Activated CD4-positive, alpha-beta T cell treated with anti-CD3 and anti-CD28 coated beads, Interleukin-2, Interleukin-6, amounts not matched to agents 100 ng/mL and 50 ng/mL, durations not matched to agents 16 hours and 8 hours (primary cell): ENCODE measurements around the gene RGS3.

Experiments used
- DNase-seq: peaks from one replicate; pipeline ENCODE4 v3.0.0-alpha.2; 2020

Gene RGS3

DNA sequence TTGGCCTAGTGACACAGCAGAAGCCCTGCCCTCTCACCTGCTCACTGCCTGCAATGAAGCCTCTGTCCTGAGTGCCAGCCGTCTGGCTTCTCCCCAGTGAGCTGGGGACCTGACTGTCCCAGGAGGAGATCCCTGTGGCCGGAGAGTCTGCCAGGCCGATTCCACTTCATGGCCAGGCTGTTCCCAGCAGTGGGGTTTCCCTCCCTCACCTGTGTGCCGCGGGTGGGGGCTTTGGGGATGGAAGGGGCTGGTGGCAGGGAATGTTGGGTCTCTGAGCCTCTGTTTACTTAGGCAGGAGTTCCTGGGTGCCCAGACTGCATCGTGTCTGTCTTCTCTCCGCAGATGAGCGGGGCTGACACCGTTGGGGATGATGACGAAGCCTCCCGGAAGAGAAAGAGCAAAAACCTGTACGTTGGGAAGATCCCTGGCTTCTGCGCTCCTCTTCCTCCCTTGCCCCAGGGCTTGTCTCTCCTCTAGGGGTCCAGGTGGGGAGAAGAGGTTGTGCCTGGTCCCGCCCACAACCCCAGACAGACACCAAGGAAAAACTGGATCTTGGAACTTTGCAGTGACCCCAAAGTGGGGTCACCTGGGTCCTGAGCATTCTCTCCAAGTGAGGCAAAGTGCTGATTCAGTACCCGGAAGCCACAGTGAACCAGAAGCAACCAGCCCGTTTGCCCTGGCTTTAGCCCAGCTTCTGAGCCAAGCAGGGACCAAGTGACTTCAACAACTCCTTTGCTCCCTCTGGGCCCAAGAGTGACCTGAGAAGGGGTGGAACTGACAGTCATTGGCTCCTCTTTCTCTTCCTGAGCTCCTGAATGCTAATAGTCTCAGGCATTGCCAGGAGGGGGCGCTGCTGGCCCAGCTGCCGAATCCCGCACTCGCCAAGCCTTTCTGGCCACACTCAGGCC is 127.7 kb downstream of the RGS3 start:
- peak; percentile 81 for DNase-seq

DNA sequence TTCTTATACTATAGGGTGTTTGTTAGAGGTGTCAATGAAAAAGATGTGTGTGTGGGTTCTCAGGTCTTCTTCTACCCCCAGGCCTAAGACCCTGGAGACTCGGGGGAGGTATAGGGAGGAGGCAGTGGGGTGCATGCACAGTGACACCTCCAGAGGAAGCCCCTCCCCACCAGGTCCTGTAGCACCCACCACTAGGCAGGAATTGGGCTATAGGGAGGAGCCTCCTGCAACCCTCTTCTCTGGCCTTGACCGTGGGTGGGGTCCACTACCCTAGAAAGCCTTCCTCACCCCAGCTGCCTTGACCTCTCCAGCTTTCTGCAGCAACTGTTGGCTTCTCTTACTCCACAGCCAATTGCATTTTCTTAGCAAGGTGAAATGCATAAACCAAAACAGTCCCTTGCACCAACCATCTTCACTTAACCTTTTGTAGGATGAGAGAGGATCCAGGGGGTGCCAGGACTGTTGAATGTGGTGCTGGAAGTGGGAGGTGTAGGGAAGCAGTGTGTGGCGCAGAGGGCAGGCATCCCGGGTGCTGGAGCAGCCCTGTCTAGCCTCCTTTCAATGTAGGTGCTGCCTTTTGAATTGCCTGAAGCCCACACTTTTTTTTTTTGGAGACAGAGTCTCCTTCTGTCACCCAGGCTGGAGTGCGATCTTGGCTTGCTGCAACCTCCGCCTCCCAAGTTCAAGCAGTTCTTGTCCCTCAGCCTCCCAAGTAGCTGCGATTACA is 128.5 kb downstream of the RGS3 start:
- DNase-seq: no peak

DNA sequence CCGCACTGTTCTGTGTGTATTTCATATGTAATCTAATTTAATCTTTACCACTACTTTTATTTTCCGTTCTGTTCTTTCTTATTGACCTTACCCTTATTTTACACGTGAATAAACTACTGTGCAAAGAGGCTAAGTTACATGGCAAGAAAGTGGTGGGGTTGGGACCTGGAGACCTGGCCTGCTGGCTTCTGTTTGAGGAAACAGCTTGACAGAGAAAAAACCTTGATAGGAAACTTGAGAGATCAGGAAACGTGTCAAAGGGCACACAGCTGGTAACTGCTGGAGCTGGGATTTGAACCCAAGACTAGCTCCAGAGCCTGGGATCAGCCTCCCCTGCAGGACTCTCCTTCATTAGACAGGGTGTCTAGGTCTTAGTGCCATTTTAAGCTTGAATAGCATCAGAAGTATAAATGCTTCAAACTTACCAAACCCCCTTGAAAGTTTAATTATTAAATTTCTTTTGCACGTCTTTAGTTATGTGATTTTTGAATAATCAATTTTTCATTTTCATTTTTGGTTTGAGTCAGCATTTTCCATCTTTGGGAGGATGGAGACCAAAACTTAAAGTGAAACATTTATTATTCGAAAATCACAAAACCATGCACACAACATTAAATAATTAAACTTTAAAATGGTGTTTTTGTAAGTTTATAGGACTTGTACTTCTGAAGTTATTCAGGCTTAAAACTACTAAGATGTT is 129.5 kb downstream of the RGS3 start:
- DNase-seq: peak; percentile 50

DNA sequence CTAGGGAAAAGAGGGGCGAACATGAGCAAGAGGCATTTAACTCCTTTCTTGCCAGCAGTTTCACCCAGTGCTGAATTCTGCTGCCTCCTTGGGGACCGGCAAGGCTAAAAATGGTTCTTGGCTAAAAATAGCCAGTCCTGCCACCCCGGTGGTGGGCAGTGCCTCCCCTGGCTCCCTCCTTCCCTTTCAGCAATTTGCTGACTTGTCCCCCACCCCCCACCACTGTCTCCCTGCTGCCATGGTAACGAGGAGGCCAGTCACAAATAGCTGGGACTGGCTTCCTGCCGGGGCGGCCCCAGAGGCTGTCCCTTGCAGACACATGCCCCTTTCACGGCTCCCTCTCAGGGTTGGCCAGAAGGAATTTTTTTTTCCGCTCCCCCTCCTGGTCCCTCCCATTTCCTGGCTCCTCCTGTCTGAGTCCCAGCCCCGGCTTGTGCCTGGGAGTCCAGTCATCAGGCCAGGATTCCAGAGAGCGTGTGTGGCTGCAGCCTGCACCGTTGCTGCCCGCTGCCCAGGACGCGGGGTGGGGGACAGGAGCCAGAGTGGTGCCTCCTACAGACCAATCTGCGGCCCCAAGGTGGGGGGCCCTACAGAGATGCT is 130.3 kb downstream of the RGS3 start:
- peak; percentile 37 for DNase-seq

- no peak for DNase-seq
Observed at GRCh38 chr9:113594484-113595299, 131.2 kb downstream of the RGS3 start.

- DNase-seq: no peak
Observed at GRCh38 chr9:113596616-113597320, 133.2 kb downstream of the RGS3 start.

DNA sequence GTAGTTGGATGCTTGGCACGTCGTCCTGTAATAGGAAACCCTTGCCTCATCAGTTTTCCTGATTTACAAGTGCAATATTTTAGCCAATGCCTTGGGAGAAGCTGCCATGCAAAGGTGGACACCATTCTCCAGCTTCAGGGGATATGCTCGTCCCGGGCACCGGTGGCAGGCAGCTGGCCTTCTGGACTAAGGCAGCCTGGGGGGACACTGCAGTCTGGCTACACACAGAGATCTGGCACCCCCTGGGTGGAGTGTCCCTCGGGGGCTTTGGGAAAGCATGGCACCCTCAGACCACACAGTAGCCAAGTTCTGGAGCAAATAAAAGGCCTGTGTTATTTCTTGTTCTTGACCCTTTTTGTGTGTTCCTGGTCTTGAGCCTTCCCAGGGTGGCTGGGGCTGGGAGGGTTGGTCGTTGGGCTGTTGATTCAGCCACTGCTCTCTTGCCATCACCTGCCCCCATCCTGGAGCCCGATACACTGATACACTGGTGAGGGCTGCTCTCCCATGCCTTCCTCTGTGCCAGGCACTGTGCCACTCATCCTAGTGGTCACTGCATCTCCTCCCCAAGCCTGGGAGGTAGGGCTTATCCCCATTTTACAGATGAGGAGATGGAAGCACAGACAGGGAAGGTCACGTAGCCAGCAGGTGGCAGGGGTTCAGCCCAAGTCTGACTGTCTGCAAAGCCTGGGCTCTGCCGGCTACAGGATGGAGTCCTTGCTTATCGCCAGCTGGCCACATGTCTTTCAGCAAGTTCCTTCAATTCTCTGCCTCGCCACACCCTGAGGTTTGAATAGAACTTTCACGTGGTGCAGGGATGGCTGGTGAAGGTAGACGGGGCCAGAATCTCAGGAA is 134.1 kb downstream of the RGS3 start:
- DNase-seq: no peak

- DNase-seq: no peak
Observed at GRCh38 chr9:113598451-113598850, 134.9 kb downstream of the RGS3 start.

GRCh38 chr9:113598883-113599282 is 135.4 kb downstream of the RGS3 start:
- no peak for DNase-seq

DNA sequence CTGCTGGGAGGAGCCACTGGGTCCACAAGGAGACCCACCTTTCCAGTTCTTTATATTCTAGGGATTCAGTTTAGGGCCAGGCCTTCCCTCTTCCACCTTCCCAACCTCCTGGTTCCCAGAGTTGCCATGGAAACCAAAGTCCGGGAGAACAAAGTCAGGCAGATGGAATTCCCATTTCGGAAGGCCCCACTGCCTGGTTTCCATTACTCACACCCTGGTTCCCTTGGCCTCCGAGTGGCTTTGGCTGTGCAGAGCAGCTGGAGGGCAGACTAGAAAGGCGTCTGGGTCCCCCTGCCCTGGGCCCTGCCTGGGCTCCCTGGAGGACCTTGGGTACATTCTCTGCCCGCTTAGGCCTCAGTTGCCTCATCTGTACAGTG is 136.1 kb downstream of the RGS3 start:
- no peak for DNase-seq

DNA sequence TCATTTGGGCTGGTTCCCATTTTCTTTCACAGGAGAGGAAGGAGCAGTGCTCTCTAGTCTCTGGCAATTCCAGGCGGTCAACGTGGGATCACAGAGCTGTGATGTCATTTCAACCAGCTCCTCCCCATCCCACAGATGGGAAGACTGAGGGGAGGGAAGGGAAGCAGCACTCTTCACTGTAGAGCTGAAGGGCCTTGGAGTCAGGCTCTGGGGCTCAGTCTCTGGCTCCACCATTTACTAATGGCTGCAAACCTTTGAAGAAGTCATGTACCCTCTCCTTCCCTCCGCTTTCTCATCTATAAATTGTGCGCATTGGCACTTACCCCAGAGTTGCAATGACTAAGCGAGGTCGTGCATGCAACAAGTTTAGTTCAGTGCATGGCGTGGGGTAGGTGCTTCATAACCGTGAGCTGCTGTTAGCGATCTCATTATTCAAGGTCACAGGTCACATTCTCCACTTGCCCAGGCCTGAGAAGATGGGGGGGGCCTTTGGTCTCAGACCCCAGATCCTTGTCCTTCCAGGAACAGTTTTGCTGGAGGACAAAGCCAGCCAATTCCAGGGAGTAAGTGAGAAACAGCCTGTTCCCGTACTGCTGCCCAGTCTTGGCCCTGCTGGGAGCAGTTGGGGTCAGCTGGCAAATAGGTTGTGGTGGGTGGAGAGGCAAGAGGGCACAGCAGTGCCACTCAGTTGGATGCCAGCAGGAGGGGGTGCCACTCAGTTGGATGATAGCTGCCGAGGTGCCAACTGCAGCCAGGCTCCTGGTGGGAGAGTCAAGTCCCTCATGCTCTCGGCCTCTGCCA is 136.7 kb downstream of the RGS3 start:
- DNase-seq: no peak

DNA sequence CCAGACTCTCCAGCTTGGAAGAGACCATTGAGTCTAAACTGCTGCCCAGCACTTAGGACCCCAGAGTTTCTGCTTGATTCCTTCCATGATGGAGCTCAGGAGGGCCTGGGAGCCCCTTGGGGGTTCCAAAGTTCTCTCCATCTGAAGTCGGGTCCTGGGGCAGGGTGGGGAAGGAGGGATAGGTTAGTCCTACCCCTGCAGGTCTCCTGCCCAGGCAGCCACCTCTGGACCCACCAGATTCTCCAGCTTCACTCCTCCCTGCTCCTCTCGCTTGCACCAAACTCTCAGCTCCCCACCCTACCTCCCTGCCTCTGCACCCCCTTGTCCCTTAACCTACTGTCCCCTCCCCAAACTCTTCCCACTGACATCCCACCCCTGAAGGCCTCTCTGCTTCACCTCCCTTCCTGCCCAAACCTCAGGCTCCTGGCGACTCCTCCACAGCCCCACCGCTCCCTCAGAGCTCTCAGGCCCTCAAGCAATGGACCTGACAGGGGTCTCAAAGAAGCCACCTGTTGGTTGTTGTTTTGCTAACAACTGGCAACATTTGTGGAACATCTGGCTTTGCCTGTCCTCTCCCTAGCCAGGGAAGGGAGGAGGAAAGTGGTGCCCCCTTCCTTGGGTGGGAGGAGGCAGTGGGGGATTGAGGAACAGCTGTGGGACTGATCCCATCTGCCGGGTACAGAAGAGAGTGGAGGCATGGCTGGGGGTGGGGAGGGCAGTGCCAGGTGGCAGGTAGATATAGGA is 137.5 kb downstream of the RGS3 start:
- no peak for DNase-seq

DNA sequence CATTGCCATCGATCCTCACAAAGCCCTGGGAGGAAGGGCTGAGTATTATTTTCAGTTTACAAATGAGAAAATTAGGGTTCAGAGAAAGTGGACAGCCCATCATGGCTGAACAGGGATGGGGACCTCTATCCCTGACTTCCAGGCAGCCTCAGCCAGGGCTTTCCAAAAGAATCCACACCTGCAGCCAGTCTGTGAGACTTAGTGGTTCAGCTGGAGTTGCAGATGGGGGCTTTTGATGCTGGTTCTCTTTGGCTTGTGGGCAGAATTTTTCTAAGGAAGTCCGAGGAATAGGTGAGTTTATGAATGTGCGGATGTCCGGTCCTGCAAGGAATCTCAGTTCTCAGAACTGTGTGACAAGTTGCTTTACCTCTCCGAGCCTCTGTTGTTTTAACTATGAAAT is 138.1 kb downstream of the RGS3 start:
- no peak for DNase-seq

DNA sequence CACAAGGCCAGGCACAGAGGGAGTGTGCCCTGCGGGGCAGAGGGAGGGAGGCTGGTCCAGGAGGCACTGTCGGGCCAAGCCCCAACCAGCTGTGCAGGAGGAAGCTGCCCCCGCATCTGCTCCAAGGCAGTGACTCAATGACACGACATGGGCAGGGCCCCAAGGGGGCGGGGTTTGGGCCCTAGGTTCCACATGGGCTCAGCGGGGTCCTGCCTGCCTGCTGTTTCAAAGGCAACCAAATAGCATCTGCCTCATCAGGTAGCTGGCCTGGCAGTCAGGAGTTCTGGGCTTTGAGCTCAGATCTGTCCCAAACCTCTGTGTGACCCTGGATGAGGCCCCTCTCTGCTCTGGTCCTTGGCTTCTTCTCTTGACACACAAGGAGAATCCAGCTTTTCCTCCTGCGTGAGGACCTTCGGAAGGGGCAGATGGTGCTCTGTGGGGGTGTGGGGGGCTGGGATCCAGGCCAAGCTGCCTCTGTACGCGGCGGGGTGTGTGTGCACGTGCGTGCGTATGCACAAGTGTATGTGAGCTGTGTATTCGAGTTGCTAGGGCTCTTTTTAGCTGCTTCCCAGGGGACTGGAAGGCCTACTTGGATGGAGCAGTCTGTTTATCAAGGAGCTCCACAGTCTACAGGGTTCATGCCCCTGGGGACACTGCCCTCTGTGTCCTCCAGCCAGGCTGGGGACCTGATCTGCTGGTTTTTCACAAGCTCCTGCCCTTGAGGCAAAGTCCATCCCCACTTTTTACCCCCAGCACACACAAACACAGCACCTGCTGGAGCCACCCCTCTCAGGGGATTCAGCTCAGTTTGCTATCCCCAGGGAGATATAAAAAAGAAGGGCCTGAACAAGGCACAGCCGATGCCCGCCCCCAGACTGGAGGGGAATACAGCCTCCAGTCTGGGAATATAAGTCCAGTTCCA is 138.9 kb downstream of the RGS3 start:
- DNase-seq: peak; percentile 60

DNA sequence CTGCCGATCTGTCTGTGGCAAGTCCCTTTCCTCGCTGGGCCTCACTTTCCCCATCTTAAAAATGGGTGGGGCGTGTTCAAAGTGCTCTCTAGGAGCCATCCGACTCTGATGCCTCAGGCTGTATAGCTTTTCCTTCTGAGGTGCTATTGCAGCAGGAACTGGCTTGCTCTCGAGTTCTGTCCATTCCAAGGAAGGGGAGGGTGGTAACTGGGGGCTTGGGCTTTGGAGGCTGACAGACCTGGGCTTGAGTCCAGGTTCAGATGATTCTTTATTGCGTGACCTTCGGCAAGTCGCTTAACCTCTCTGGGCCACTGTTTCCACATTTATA is 139.5 kb downstream of the RGS3 start:
- no peak for DNase-seq

- DNase-seq: no peak
Observed at GRCh38 chr9:113603773-113604172, 140.2 kb downstream of the RGS3 start.

- DNase-seq: no peak
Observed at GRCh38 chr9:113604393-113604792, 140.9 kb downstream of the RGS3 start.

GRCh38 chr9:113606510-113606909 is 143.0 kb downstream of the RGS3 start:
- no peak for DNase-seq
